Measurements from ENCODE around the gene CFAP54.

- TF ChIP-seq POLR2AphosphoS5 (IDR thresholded peaks at IDR 0.05; ENCODE audit: low read depth, low read length) = no peak
- no peak for TF ChIP-seq TAF1 (IDR thresholded peaks at IDR 0.05; ENCODE audit: borderline replicate concordance, insufficient read depth, low read length)
- TF ChIP-seq REST (IDR thresholded peaks at IDR 0.05; ENCODE audit: insufficient read depth in 1 of 2, low read depth in 2 of 2, low read length in 2 of 2) = no peak
Observed at GRCh38 chr12:96774496-96775256, 285.3 kb downstream of the CFAP54 start.
